WERI-Rb-1 (cell line): ENCODE results near the gene CD9.

Experiments
- DNase-seq: peaks from one replicate; pipeline ENCODE4 v3.0.0-alpha.2; 2020
- H3K27ac ChIP-seq: fragments of 250-450 bp; sonication (Bioruptor Pico); 2 replicates; pipeline ENCODE4 v1.5.1; 2020; ENCODE audit warnings: mild to moderate bottlenecking, moderate library complexity
- H3K27me3 ChIP-seq: fragments of 250-450 bp; sonication (Bioruptor Pico); 2 replicates; pipeline ENCODE4 v1.5.1; 2021; ENCODE audit warnings: mild to moderate bottlenecking, low read depth, moderate library complexity; ENCODE audit not compliant: insufficient read depth, severe bottlenecking
- H3K36me3 ChIP-seq: fragments of 250-450 bp; sonication (Bioruptor Pico); 2 replicates; pipeline ENCODE4 v1.5.1; 2020; ENCODE audit warnings: mild to moderate bottlenecking, moderate library complexity
- H3K4me3 ChIP-seq: 2 replicates; pipeline ENCODE4 v1.5.1; 2011; ENCODE audit warnings: low read depth, mild to moderate bottlenecking, control low read depth, low read length
- H3K9me3 ChIP-seq: fragments of 250-450 bp; sonication (Bioruptor Pico); 2 replicates; pipeline ENCODE4 v1.5.1; 2021; ENCODE audit warnings: mild to moderate bottlenecking, moderate library complexity; ENCODE audit not compliant: severe bottlenecking
- CTCF ChIP-seq: IDR thresholded peaks from 2 replicates; pipeline ENCODE4 v1.5.1; 2011; ENCODE audit warnings: low read depth, mild to moderate bottlenecking, control low read depth, inconsistent platforms, low read length

CD9 gene

GRCh38 chr12:6203601-6204000 is 3.4 kb downstream of the CD9 start:
- H3K27ac ChIP-seq: no peak overlapping the region
- no peak overlapping the region for H3K4me3 ChIP-seq
- H3K9me3 ChIP-seq: no peaks in the 10 kb centered on the region
- no peak for TF ChIP-seq CTCF
- H3K36me3 ChIP-seq: no peaks in the 10 kb centered on the region
- no peak for DNase-seq
- no peaks in the 10 kb centered on the region for H3K27me3 ChIP-seq

GRCh38 chr12:6204533-6205143 is 4.4 kb downstream of the CD9 start:
- Histone ChIP-seq H3K36me3 (no peaks in the 10 kb centered on the region), H3K27ac (no peak overlapping the region), H3K4me3 (no peak overlapping the region), H3K9me3 (no peaks in the 10 kb centered on the region), H3K27me3 (no peaks in the 10 kb centered on the region)
- no peak for DNase-seq
- 0 out of 2 replicates have a peak, but pooled peaks have one; percentile 4 for TF ChIP-seq CTCF

GRCh38 chr12:6205144-6205539 is 4.9 kb downstream of the CD9 start:
- Histone ChIP-seq H3K36me3 (no peaks in the 10 kb centered on the region), H3K9me3 (no peaks in the 10 kb centered on the region), H3K27ac (no peak overlapping the region), H3K4me3 (no peak overlapping the region), H3K27me3 (no peaks in the 10 kb centered on the region)
- TF ChIP-seq CTCF: no peak
- DNase-seq: no peak

DNA sequence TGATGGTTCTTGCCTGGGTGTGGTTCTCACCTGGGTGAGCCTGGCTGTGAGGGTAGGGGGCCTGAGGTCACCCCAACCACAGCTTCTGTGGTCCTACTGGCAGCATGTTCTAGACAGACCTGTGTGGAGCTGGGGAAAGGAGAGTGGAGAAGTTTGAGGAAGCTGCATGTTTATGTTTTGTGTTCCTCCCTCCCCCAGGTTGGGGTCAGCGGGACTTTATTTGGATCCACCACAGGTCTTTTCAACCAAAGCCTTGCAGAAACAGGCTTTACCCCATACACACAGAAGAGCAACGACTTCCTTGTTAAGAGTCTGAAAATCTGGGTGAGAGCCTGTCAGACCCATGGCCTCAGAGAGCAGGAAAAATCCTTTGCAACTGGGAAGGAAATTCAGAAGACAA is 5.6 kb downstream of the CD9 start:
- Histone ChIP-seq H3K36me3 (no peaks in the 10 kb centered on the region), H3K4me3 (no peak overlapping the region), H3K27me3 (no peaks in the 10 kb centered on the region), H3K27ac (no peak overlapping the region), H3K9me3 (no peaks in the 10 kb centered on the region)
- no peak for DNase-seq
- TF ChIP-seq CTCF: no peak

GRCh38 chr12:6206327-6206726 is 6.1 kb downstream of the CD9 start:
- no peaks in the 10 kb centered on the region for H3K27me3 ChIP-seq
- no peaks in the 10 kb centered on the region for H3K9me3 ChIP-seq
- TF ChIP-seq CTCF: no peak
- H3K27ac ChIP-seq: no peak overlapping the region
- H3K36me3 ChIP-seq: no peaks in the 10 kb centered on the region
- no peak for DNase-seq
- H3K4me3 ChIP-seq: no peak overlapping the region
